GM13977 (cell line): ENCODE results near the gene EPHA5.

Experiments used
- DNase-seq: peaks from one replicate; pipeline ENCODE4 v3.0.0; 2012; ENCODE audit warnings: low spot score
- in situ Hi-C: fragments of 300-500 bp; cut with MboI; formaldehyde crosslinking; loops from one replicate; pipeline ENCODE4 v1.12.0; 2022; ENCODE audit warnings: low sequenced_read_pairs, low pct_unique_long_range_greater_than_20kb, mixed read lengths, inconsistent platforms; ENCODE audit not compliant: unreplicated experiment
- TF ChIP-seq, protein P1 (sequence below): IDR thresholded peaks from 2 replicates; pipeline ENCODE4 v1.5.1; 2012; ENCODE audit warnings: mild to moderate bottlenecking, control low read depth; ENCODE audit not compliant: insufficient read depth; ENCODE audit errors: extremely low read depth, missing control alignments

Gene EPHA5

DNA sequence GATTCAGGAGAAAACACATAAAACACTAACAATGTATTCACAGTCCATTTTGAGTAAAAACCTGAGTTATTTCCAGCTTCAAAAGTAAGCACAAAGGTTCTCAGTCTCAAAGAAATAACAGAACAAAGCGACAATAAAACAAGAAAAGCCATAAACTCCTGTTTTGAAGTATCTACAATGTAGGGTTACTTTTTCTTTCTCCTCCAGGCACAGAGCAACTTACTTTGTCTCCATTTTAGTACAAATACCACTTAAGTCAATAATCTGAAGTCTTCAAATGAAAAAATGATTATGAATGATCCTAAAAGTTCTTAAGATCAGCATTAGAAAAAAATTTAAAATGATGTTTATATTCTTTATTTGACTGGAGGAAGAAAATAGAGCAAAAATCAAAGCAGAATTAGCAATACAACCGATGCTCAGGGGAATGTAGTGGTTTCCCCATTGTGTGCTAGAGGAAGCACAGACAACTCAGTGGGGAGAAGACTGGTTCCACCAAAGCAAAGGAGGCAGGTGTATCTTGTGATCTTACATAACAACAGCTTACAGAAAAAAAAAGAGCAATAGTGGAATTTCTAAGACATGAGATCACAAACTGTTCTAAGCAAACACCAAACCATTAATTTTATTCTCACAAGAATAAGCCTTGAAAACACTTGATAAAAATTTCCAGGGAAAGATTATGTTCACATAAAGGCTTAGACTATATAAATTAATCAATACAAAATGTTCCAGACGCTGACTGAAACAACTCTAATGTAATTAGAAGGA lies 35.1 kb downstream of the EPHA5 start:
- TF ChIP-seq, protein P1, sequence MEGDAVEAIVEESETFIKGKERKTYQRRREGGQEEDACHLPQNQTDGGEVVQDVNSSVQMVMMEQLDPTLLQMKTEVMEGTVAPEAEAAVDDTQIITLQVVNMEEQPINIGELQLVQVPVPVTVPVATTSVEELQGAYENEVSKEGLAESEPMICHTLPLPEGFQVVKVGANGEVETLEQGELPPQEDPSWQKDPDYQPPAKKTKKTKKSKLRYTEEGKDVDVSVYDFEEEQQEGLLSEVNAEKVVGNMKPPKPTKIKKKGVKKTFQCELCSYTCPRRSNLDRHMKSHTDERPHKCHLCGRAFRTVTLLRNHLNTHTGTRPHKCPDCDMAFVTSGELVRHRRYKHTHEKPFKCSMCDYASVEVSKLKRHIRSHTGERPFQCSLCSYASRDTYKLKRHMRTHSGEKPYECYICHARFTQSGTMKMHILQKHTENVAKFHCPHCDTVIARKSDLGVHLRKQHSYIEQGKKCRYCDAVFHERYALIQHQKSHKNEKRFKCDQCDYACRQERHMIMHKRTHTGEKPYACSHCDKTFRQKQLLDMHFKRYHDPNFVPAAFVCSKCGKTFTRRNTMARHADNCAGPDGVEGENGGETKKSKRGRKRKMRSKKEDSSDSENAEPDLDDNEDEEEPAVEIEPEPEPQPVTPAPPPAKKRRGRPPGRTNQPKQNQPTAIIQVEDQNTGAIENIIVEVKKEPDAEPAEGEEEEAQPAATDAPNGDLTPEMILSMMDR = no peak
- no peak for DNase-seq
- in situ Hi-C loops = no loop called here

DNA sequence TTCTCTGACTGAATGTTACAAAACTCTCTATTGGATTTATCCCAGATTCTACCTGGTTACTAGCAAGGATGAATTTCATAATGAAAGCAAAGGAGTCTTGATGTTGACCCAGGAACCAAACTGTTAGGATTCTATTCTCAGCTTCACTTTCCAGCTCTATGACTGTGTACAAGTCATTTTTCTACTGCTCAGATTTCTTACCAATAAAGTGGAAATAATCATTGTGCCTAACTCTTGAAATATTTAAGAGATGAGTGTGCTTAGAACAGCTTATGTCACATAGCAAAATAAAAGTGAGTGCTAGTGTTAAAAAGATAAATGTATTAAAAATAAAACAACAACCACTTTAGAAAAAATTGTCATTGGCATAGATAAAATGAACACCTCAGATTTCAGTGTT lies 45.6 kb downstream of the EPHA5 start:
- no peak for DNase-seq
- in situ Hi-C loops = no loop called here
- TF ChIP-seq, protein P1 = no peak

DNA sequence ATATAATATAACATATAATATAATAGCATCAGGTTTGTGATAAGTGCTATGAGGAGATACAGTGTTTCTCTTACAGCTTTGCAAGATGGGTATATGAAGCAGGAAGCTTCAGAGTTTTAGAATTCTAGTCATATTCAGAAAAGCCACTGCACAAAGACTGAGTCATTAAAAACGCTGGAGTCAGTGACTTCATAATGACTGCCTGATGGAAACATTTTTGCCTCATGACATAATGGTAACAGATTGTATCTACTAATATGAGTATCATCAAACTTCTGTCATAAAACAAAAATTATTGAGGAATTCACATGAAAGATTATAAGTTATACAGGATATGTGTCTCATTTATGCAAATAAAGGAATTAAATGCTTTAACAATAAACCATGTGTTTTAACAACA lies 46.8 kb downstream of the EPHA5 start:
- in situ Hi-C loops = no loop called here
- DNase-seq = no peak
- TF ChIP-seq, protein P1 = no peak

DNA sequence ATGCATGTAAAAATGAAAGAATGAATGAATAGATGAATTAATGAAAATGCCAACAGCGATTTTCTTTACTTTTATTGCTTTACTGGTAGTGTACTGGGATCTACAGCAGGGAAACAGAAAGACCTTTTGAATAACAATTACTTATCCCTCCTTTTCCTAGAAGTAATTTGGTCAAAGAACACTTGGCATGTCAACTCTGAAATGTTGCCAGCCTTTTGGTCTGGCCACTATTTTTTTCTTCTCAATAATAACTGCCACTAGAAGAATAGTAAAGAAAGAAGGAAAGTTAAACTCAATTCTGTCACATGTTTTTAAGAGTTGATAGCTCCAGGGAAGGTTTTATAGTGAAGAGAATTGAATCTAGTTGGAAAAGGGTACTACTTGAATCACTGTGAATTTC lies 52.9 kb downstream of the EPHA5 start:
- in situ Hi-C loops = no loop called here
- TF ChIP-seq, protein P1 = no peak
- DNase-seq = no peak

DNA sequence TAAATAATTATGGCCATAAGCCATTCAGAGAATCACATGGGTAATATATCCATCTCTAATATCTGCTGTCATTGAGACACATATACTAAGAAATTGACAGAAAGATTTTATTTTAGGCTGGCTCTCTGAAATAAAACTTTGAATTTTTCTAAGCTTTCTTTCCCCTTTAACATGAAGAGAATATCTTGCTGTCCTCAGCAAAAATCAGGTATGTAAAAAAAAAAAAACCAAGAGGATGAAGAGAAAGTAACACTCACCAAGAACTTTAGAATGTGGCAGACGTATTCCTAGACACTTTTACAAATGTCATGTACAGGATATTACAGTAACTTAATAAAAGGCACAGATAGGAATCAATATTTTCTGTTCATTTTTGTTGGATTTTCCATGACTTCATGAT lies 65.8 kb downstream of the EPHA5 start:
- TF ChIP-seq, protein P1 = no peak
- in situ Hi-C loops = no loop called here
- DNase-seq = no peak

DNA sequence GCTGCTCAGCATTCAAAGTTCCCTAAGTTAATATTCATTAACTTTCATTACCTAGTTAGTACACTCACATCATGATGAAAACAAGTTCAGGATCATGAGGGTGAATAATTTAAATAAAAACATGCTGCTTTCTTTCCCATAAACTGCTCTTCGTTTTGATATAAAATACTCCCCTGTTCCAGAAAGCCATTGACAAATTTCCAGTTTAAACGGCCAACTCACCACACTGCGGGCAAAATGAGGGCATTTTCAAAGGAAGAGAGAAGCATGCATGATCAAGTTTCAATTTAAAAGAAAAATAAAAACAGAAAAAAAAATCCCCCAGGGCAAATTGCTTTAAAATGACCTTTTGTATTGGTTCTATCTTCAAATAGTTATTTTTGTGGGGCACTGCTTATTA lies 69.6 kb downstream of the EPHA5 start:
- DNase-seq = no peak
- TF ChIP-seq, protein P1 = no peak
- in situ Hi-C loops = no loop called here
